Loucy (cell line): ENCODE results near the gene CDADC1.

Source experiments
- EZH2phosphoT487 ChIP-seq: fragments of 200-600 bp; IDR thresholded peaks from 2 replicates; pipeline ENCODE4 v1.6.1; 2018; ENCODE audit warnings: antibody characterized with exemption, mild to moderate bottlenecking, moderate library complexity, borderline replicate concordance
- TF ChIP-seq, protein P1 (sequence below): fragments of 200-600 bp; sonication (generic); conservative IDR thresholded peaks from 2 replicates; pipeline ENCODE4 v1.5.1; 2014; ENCODE audit warnings: mild to moderate bottlenecking, antibody characterized with exemption, low read length

DNA sequence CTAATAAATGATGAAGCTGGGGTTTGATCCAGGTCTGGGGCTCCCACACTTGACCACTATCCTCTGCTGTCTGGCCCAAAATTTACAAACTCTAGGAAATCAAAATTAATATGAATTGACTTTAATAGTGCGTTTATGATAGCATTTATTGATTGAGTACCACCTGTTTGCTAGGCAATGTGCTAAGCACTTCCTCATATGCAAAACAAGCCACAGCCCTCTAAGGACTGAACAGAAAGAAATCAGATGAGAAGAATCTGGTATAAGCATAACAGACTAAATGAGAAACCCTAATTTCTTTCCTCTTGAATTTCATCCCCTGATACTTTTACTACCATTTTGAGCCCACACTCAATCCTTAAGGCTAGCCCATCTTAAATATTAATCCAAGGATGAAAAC, 34.2 kb upstream of the CDADC1 start:
- TF ChIP-seq, protein P1, sequence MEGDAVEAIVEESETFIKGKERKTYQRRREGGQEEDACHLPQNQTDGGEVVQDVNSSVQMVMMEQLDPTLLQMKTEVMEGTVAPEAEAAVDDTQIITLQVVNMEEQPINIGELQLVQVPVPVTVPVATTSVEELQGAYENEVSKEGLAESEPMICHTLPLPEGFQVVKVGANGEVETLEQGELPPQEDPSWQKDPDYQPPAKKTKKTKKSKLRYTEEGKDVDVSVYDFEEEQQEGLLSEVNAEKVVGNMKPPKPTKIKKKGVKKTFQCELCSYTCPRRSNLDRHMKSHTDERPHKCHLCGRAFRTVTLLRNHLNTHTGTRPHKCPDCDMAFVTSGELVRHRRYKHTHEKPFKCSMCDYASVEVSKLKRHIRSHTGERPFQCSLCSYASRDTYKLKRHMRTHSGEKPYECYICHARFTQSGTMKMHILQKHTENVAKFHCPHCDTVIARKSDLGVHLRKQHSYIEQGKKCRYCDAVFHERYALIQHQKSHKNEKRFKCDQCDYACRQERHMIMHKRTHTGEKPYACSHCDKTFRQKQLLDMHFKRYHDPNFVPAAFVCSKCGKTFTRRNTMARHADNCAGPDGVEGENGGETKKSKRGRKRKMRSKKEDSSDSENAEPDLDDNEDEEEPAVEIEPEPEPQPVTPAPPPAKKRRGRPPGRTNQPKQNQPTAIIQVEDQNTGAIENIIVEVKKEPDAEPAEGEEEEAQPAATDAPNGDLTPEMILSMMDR: no peak
- TF ChIP-seq EZH2phosphoT487: no peak
